ENCODE data around the gene ZNF385A. TPM values are rescaled to one million over a fixed set of nuclear protein-coding genes. Genes with fewer than 3 reads are reported as not detected.

The ZNF385A gene
- total and polyA plus RNA-seq, 11 donors: 3.6 to 22.7 (median 6.1) TPM

- ATAC-seq: peak; percentile 51 to 72 (median 69)
- intact Hi-C loops (cut with DNase I): loop anchor here in 3 of 10 donors (1.0 to 10.0 kb wide), 3 partner anchors 9 to 365 kb away; partner anchors contain the start of genes COPZ1 (in 1 of the 3), HOXC8 (in 1 of the 3) and HOXC9 (in 1 of the 3)
Observed at GRCh38 chr12:54370171-54370730, 14.3 kb downstream of the ZNF385A start.

GRCh38 chr12:54369597-54370131 is 14.9 kb downstream of the ZNF385A start:
- H3K4me1 ChIP-seq: peaks cover 0 to 67% (median 35%) of the 10 kb centered on the region in 12 donors
- DNase-seq: peak in 1 of 5 donors; percentile 42
- intact Hi-C loops (cut with DNase I): loop anchor here in 7 of 10 donors (1.0 to 10.0 kb wide), 7 partner anchors 10 to 365 kb away; partner anchors contain the start of genes COPZ1 (in 3 of the 7), HOXC8 (in 1 of the 7) and HOXC9 (in 1 of the 7)

More at GRCh38 chr12:54370171-54370730, 14.3 kb downstream of the ZNF385A start:
- TF ChIP-seq POLR2A (IDR thresholded peaks at IDR 0.05): no peak
- TF ChIP-seq CTCF (IDR thresholded peaks at IDR 0.05): peak; percentile 76 to 98 (median 94)
- H3K4me1 ChIP-seq: peaks cover 0 to 67% (median 38%) of the 10 kb centered on the region in 12 donors
- 1 to 15% (median 6%) methylated on average over 23 to 44 of the region's 44 CpGs for WGBS, 4 donors
- peak overlapping the region in 10 of 12 donors; percentile 64 to 84 (median 76) for H3K27ac ChIP-seq
- no peaks in the 10 kb centered on the region for H3K9me3 ChIP-seq
- H3K4me3 ChIP-seq: peak overlapping the region in 11 of 12 donors; percentile 29 to 62 (median 50)
- H3K36me3 ChIP-seq: peaks cover 0 to 4% (median 0%) of the 10 kb centered on the region in 9 donors
- no peaks in the 10 kb centered on the region for H3K27me3 ChIP-seq
- DNase-seq: peak; percentile 80 to 88 (median 82)

DNA sequence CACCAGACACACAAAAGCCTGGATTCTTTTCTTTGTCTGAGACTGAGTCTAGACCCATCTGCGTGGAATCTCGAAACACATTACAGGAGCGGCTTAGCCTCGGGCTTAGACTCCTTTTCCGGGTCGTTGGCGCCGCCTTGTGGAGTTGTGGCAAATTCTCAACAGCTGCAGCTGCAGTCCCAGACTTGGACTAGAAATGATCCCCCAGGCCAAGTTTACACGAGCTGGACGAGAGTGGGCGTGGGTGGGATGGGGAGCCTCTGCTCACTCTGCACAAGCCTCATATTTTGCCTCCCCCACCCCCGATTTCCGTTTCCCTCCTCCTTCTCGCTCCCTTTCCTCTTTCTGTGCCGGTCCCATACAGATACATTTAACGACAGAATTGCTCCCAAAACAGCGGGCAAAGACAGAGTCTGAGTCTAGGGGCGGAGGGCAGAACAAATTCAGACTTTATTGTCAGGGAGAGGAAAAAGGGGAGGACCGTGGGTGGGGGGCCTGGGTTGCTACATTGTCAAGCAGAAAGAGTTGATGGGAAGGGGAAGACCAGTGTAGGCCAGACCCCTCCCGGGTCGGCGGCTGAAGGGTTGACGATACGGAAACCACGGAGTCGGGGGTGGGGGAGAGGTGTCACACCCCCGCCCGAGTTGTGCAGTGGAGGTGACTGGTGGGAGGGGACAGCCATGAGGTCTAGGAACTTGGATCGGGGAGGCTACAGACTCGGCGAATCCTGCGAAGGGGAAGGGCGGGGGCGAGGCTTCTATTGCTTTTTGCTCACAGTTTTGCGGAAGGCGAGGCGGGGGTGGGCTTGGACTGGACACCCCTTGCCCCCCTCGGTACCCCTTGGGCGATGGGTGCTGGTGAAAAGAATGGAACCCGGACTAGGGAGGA is 15.6 kb downstream of the ZNF385A start:
- Histone ChIP-seq H3K9me3 (no peaks in the 10 kb centered on the region), H3K4me3 (peak overlapping the region in 11 of 12 donors; percentile 26 to 62 (median 50)), H3K27me3 (no peaks in the 10 kb centered on the region), H3K36me3 (peaks cover 0 to 4% (median 0%) of the 10 kb centered on the region in 9 donors), H3K27ac (peak overlapping the region in 10 of 12 donors; percentile 64 to 84 (median 76)), H3K4me1 (peaks cover 0 to 67% (median 35%) of the 10 kb centered on the region in 12 donors)
- 27 to 38% (median 31%) methylated on average over 36 to 40 of the region's 40 CpGs for WGBS, 4 donors
- intact Hi-C loops (cut with DNase I): loop anchor here in 4 of 10 donors (5.0 to 10.0 kb wide), 4 partner anchors 42 to 152 kb away; partner anchors contain the start of gene COPZ1 (in 2 of the 4)
- ATAC-seq (peak; percentile 56 to 76 (median 66)), DNase-seq (peak; percentile 90 to 94 (median 91))
- TF ChIP-seq CTCF (IDR thresholded peaks at IDR 0.05): peak; percentile 68 to 87 (median 80)
- TF ChIP-seq POLR2A (IDR thresholded peaks at IDR 0.05): no peak

More at GRCh38 chr12:54369597-54370131, 14.9 kb downstream of the ZNF385A start:
- Histone ChIP-seq H3K4me3 (peak overlapping the region in 11 of 12 donors; percentile 29 to 62 (median 50)), H3K27ac (peak overlapping the region in 10 of 12 donors; percentile 64 to 84 (median 76)), H3K36me3 (peaks cover 0 to 4% (median 0%) of the 10 kb centered on the region in 9 donors), H3K9me3 (no peaks in the 10 kb centered on the region), H3K27me3 (no peaks in the 10 kb centered on the region)
- ATAC-seq: peak in 3 of 4 donors; percentile 1 to 9 (median 4)
- 35 to 49% (median 38%) methylated on average over 12 to 20 of the region's 21 CpGs for WGBS, 4 donors
- no peak for TF ChIP-seq POLR2A (IDR thresholded peaks at IDR 0.05)
- TF ChIP-seq CTCF (IDR thresholded peaks at IDR 0.05): no peak

Measured in heart left ventricle (tissue), 16 donors.